ENCODE results near the gene DGKB.

DGKB gene

GRCh38 chr7:14457568-14458453, 444.7 kb downstream of the DGKB start:
- DNase-seq (ENCODE audit: low spot score), result peak; percentile 63

GRCh38 chr7:14449291-14449690, 453.3 kb downstream of the DGKB start:
- DNase-seq (ENCODE audit: low spot score), result no peak

- DNase-seq (ENCODE audit: low spot score), result no peak
Observed at GRCh38 chr7:14446829-14447228, 455.7 kb downstream of the DGKB start.

- no peak for DNase-seq (ENCODE audit: low spot score)
Observed at GRCh38 chr7:14446219-14446618, 456.3 kb downstream of the DGKB start.

- DNase-seq (ENCODE audit: low spot score), result no peak
Observed at GRCh38 chr7:14438366-14438765, 464.2 kb downstream of the DGKB start.

GRCh38 chr7:14436878-14437277, 465.7 kb downstream of the DGKB start:
- DNase-seq (ENCODE audit: low spot score), result no peak

GRCh38 chr7:14432924-14433323, 469.6 kb downstream of the DGKB start:
- DNase-seq (ENCODE audit: low spot score), result no peak

GRCh38 chr7:14430926-14431325, 471.6 kb downstream of the DGKB start:
- no peak for DNase-seq (ENCODE audit: low spot score)

- DNase-seq (ENCODE audit: low spot score), result no peak
Observed at GRCh38 chr7:14425559-14425958, 477.0 kb downstream of the DGKB start.

- DNase-seq (ENCODE audit: low spot score), result no peak
Observed at GRCh38 chr7:14424675-14425074, 477.9 kb downstream of the DGKB start.

- DNase-seq (ENCODE audit: low spot score), result no peak
Observed at GRCh38 chr7:14420768-14421167, 481.8 kb downstream of the DGKB start.

GRCh38 chr7:14419531-14419930, 483.0 kb downstream of the DGKB start:
- DNase-seq (ENCODE audit: low spot score), result no peak

GRCh38 chr7:14418633-14419032, 483.9 kb downstream of the DGKB start:
- DNase-seq (ENCODE audit: low spot score), result no peak

GRCh38 chr7:14414274-14414986, 488.1 kb downstream of the DGKB start:
- DNase-seq (ENCODE audit: low spot score), result no peak

- DNase-seq (ENCODE audit: low spot score), result no peak
Observed at GRCh38 chr7:14407246-14408015, 495.1 kb downstream of the DGKB start.

GRCh38 chr7:14403587-14403986, 499.0 kb downstream of the DGKB start:
- DNase-seq (ENCODE audit: low spot score), result no peak

GRCh38 chr7:14400271-14400670, 502.3 kb downstream of the DGKB start:
- DNase-seq (ENCODE audit: low spot score), result no peak

- DNase-seq (ENCODE audit: low spot score), result no peak
Observed at GRCh38 chr7:14398526-14398925, 504.0 kb downstream of the DGKB start.

GRCh38 chr7:14395860-14396259, 506.7 kb downstream of the DGKB start:
- DNase-seq (ENCODE audit: low spot score), result no peak

GRCh38 chr7:14394786-14395185, 507.8 kb downstream of the DGKB start:
- DNase-seq (ENCODE audit: low spot score), result no peak

GRCh38 chr7:14389595-14389994, 513.0 kb downstream of the DGKB start:
- DNase-seq (ENCODE audit: low spot score), result no peak

- no peak for DNase-seq (ENCODE audit: low spot score)
Observed at GRCh38 chr7:14389181-14389591, 513.4 kb downstream of the DGKB start.

GRCh38 chr7:14385074-14385473, 517.5 kb downstream of the DGKB start:
- DNase-seq (ENCODE audit: low spot score), result no peak

Measured in AG08396 (cell line).